Activated T-cell treated with anti-CD3 and anti-CD28 coated beads, Interleukin-2, amount 50 U/mL, for 4 hours (primary cell): ENCODE data around the gene KAT2A. TPM values are rescaled to one million over a fixed set of nuclear protein-coding genes. Genes with fewer than 3 reads are reported as not detected.

ENCODE experiments used
- ATAC-seq, 2 donors: fragments of 200-7000 bp; cut with Tn5 transposase; one replicate each; pipeline ENCODE4 v1.10.0; 2021
- DNase-seq: peaks from one replicate; pipeline ENCODE4 v3.0.0-alpha.2; 2020
- H3K27me3 Mint-ChIP-seq: one replicate; pipeline ENCODE4 v1.8.0; 2021; ENCODE audit warnings: low read depth, mixed read lengths
- H3K36me3 Mint-ChIP-seq: one replicate; pipeline ENCODE4 v1.8.0; 2022; ENCODE audit warnings: mixed read lengths; ENCODE audit not compliant: insufficient read depth
- H3K4me1 Mint-ChIP-seq: one replicate; pipeline ENCODE4 v1.8.0; 2021; ENCODE audit warnings: low read depth, mixed read lengths
- H3K4me3 Mint-ChIP-seq: one replicate; pipeline ENCODE4 v1.8.0; 2021; ENCODE audit warnings: mild to moderate bottlenecking, moderate library complexity, mixed read lengths
- H3K9me3 Mint-ChIP-seq: one replicate; pipeline ENCODE4 v1.8.0; 2021; ENCODE audit warnings: mixed read lengths
- total RNA-seq, 3 donors: library from RNA; stranded (reverse); gene quantifications; one replicate each; pipeline ENCODE4 v1.2.1, GENCODE V29; 2021

The KAT2A gene
- total RNA-seq, 3 donors from 2014 or later = 70.1 to 92.5 (median 82.4) TPM

- Mint-ChIP-seq H3K36me3 (peaks cover 19% of the 10 kb centered on the region), H3K4me1 (peaks cover 49% of the 10 kb centered on the region), H3K9me3 (no peaks in the 10 kb centered on the region), H3K4me3 (peak within 1 kb of the TSS; percentile 83), H3K27me3 (no peaks in the 10 kb centered on the region)
- DNase-seq (peak; percentile 68), ATAC-seq (peak; percentile 84 to 90)
Measured at GRCh38 chr17:42112552-42113176, 8.5 kb downstream of the KAT2A start, which contains the start of gene DHX58. Gene DHX58 (minus strand): TSS chr17:42112714. CDS start chr17:42111892, 822 bp downstream.

DNA sequence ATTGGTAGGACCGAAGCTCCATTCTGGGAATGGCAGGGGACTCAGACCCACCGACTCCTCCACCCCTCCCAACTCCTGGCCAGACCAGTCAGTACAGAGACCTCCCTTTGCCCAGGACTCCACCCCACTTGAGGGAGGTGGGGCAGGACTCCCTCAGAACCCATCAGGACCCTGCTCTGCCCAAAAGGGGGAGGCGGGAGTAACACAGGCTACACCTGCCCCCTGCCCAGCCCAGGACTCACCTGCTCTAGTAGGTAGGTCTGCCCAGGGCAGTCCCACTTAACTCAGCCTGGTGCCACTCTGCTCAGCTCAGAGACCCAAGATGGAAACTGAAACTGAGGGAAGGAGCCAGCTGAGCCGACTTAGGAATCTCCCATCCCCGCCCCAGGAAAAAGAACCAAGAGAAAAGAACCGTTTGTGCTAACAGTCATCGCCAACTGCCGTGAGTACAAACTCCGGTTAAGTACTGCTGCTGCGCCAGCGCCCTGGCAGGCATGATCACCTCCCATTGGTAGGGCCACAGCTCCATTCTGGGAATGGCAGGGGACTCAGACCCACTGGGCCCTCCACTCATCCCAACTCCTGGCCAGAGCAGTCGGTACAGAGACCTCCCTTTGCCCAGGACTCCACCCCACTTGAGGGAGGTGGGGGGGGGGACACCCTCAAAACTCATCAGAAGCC is 9.2 kb downstream of the KAT2A start:
- H3K4me1 Mint-ChIP-seq = peaks cover 51% of the 10 kb centered on the region
- peaks cover 18% of the 10 kb centered on the region for H3K36me3 Mint-ChIP-seq
- peak overlapping the region; percentile 83 for H3K4me3 Mint-ChIP-seq
- DNase-seq (no peak), ATAC-seq (peak; percentile 12 to 29)
- H3K27me3 Mint-ChIP-seq = no peaks in the 10 kb centered on the region
- no peaks in the 10 kb centered on the region for H3K9me3 Mint-ChIP-seq

DNA sequence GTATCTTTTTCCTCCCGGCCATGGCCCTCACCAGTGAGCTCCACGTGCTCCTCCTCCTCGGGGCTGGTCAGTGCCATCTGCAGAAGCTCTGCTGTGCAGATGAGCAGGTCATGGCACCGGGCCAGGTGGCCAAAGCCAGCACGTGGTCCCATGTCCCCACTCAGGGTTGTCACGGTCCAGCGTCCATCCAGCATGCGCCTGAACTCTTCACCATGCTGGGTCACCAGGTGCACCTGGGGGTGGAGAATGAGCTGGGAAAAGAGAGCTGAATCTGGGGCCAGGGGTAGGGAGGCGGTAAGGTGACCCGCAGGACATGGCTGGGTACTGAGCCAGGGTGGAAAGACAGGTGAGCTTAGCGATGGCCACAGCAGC is 9.9 kb downstream of the KAT2A start:
- no peak for ATAC-seq
- Mint-ChIP-seq H3K27me3 (no peaks in the 10 kb centered on the region), H3K4me3 (no peak overlapping the region), H3K9me3 (no peaks in the 10 kb centered on the region), H3K36me3 (peaks cover 14% of the 10 kb centered on the region), H3K4me1 (peaks cover 48% of the 10 kb centered on the region)
- DNase-seq = no peak

GRCh38 chr17:42110301-42111264 is 10.6 kb downstream of the KAT2A start:
- ATAC-seq (no peak), DNase-seq (no peak)
- Mint-ChIP-seq H3K9me3 (no peaks in the 10 kb centered on the region), H3K36me3 (peaks cover 12% of the 10 kb centered on the region), H3K27me3 (no peaks in the 10 kb centered on the region), H3K4me1 (peaks cover 44% of the 10 kb centered on the region), H3K4me3 (peak overlapping the region; percentile 24)

DNA sequence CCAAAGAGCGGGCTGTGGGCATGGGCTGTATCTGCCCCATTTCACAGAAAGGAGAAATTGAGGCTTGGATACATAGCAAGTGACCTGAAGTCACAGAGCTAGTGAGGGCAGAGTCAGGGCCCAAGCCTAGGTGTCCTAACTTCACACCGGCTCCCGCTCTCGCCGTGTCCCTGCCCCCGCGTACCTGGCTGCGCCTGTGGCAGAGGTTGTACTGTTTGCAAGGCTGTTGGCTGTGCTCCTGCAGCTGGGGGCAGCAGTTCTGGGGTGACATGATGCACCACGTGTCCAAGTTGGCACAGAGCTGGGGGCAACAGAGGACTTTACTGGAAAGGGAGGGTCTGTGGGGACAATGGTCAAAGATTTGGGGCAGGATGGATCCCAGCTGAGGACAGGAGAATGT is 12.1 kb downstream of the KAT2A start:
- Mint-ChIP-seq H3K36me3 (peaks cover 4% of the 10 kb centered on the region), H3K4me3 (no peak overlapping the region), H3K9me3 (no peaks in the 10 kb centered on the region), H3K4me1 (peaks cover 41% of the 10 kb centered on the region), H3K27me3 (no peaks in the 10 kb centered on the region)
- no peak for DNase-seq
- no peak for ATAC-seq

DNA sequence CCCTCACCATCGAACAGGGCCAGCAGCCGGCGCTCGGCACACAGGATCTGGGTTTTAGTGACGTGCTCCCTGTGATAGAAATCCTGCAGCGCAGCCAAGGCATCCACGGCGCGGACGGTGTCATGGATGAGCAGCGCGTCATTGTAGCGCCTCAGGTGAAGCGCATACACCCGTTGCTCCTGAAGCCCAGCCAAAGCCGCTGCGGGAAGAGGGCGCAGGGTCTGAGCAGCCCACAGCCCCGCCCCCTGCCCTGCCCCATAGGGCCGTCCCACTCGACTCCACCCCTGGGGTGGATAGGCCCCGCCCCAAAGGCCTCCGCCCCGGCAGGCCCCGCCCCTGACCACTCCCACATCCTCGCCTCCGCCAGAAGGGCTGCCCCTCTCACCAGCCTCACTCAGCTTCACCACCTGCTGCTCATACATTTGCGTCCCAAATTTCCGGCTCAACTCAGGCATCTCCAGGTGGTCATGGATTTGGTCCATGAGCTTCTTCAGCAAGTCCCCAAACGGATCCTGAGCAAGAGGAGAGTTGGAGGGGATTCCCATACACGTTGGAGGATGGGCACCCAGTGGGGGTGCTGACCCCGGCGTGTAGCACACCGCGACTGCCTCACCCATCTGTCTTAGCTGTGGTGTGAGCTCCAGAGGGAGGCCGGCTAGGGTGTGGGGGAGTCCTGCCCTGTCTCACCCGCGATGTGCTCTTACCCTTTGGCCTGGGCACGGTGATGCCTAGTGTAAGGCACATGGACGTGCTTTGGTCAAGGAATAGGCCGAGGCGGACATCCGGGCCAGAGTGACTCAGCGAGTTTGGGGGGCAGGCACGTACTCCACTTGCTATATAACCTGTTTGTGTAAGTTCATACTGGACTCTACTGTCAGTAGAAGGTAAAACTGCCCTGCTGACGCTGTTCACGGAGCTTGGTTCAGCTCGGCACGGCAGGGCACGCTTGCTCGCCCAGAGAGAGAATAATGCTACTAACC is 13.3 kb downstream of the KAT2A start:
- H3K4me3 Mint-ChIP-seq = peak overlapping the region; percentile 50
- peak; percentile 95 for DNase-seq

DNA sequence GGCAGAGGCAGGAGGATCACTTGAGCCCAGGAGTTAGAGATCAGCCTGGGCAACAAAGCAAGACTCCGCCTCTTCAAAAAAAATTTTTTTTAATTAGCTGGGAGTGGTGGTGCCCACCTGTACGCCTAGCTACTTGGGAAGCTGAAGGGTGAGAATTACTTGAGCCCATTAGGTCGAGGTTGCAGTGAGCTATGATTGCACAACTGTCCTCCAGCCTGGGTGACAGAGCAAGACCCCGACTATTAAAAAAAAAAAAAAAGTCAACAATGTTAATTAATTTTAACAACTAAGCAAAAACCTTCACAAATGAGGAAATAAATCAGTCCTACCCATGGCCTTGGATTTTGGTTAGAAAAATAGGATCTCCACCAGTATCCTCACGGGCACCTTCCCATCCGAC is 14.0 kb downstream of the KAT2A start:
- H3K9me3 Mint-ChIP-seq = no peaks in the 10 kb centered on the region
- H3K4me3 Mint-ChIP-seq = peak overlapping the region; percentile 50
- H3K4me1 Mint-ChIP-seq = peaks cover 33% of the 10 kb centered on the region
- DNase-seq (no peak), ATAC-seq (no peak)
- no peaks in the 10 kb centered on the region for H3K27me3 Mint-ChIP-seq
- peaks cover 4% of the 10 kb centered on the region for H3K36me3 Mint-ChIP-seq

More for the DNA sequence above, 13.3 kb downstream of the KAT2A start:
- H3K9me3 Mint-ChIP-seq = no peaks in the 10 kb centered on the region
- H3K4me1 Mint-ChIP-seq = peaks cover 39% of the 10 kb centered on the region
- H3K36me3 Mint-ChIP-seq = peaks cover 4% of the 10 kb centered on the region
- ATAC-seq = peak; percentile 81 to 87
- no peaks in the 10 kb centered on the region for H3K27me3 Mint-ChIP-seq

- ATAC-seq (no peak), DNase-seq (no peak)
- no peaks in the 10 kb centered on the region for H3K9me3 Mint-ChIP-seq
- H3K36me3 Mint-ChIP-seq = peaks cover 4% of the 10 kb centered on the region
- H3K4me3 Mint-ChIP-seq = no peak overlapping the region
- H3K4me1 Mint-ChIP-seq = peaks cover 23% of the 10 kb centered on the region
- H3K27me3 Mint-ChIP-seq = no peaks in the 10 kb centered on the region
Measured at GRCh38 chr17:42106009-42106408, 15.2 kb downstream of the KAT2A start.

GRCh38 chr17:42104264-42104663 is 16.9 kb downstream of the KAT2A start:
- Mint-ChIP-seq H3K27me3 (no peaks in the 10 kb centered on the region), H3K4me3 (no peak overlapping the region), H3K4me1 (peaks cover 13% of the 10 kb centered on the region), H3K36me3 (peaks cover 2% of the 10 kb centered on the region), H3K9me3 (no peaks in the 10 kb centered on the region)
- DNase-seq (no peak), ATAC-seq (no peak)

DNA sequence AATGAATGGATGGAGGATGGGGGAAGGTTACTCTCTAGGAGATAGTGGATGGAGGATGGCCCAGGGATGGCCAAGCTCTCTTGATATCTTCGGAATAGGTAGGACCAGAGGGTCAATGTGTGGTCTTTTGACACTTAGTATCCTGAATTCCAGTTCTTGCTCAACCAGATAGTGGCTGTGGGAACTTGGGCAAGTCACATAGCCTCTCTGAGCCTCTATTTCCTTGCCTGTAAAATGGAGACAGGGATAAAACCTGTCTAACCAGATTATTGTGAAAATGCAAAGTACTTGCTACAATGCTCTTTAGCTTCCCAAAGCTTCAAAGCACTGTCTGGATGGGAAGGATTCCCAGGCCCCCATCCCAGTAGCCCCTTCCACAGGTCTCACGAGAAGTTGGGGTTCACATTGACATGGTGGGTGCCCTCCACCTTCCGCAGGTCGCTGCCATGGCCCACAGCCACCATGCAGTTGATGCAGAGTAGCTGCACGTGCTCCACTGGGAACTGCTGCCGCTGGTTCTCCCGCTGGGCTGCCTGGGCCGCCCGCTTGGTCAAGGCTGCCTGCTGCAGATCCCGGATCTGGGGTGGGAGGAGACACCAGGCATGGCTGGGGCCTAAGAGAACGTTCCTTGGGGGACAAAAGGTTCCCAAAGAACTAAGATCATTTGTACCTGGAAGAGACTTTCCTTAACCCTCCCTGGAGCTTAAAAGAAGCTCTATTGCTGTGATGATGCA is 17.8 kb downstream of the KAT2A start:
- no peak for DNase-seq

GRCh38 chr17:42101513-42102292 is 19.5 kb downstream of the KAT2A start:
- peaks cover 8% of the 10 kb centered on the region for H3K4me1 Mint-ChIP-seq

More for the DNA sequence above, 17.8 kb downstream of the KAT2A start:
- H3K36me3 Mint-ChIP-seq = peaks cover 2% of the 10 kb centered on the region
- H3K27me3 Mint-ChIP-seq = no peaks in the 10 kb centered on the region
- no peaks in the 10 kb centered on the region for H3K9me3 Mint-ChIP-seq
- ATAC-seq = no peak
- H3K4me3 Mint-ChIP-seq = no peak overlapping the region
- peaks cover 9% of the 10 kb centered on the region for H3K4me1 Mint-ChIP-seq

GRCh38 chr17:42098730-42099399 is 22.3 kb downstream of the KAT2A start:
- no peak for DNase-seq
- peaks cover 20% of the 10 kb centered on the region for H3K27me3 Mint-ChIP-seq
- H3K9me3 Mint-ChIP-seq = no peaks in the 10 kb centered on the region
- no peak for ATAC-seq
- no peak overlapping the region for H3K4me3 Mint-ChIP-seq
- H3K36me3 Mint-ChIP-seq = peaks cover 2% of the 10 kb centered on the region
- peaks cover 8% of the 10 kb centered on the region for H3K4me1 Mint-ChIP-seq

More at GRCh38 chr17:42101513-42102292, 19.5 kb downstream of the KAT2A start:
- Mint-ChIP-seq H3K4me3 (no peak overlapping the region), H3K9me3 (no peaks in the 10 kb centered on the region), H3K27me3 (peaks cover 14% of the 10 kb centered on the region), H3K36me3 (peaks cover 2% of the 10 kb centered on the region)
- peak; percentile 64 to 69 for ATAC-seq
- DNase-seq = peak; percentile 57
